ENCODE results near the gene ARV1.

GRCh38 chr1:231001892-231002291, 23.0 kb downstream of the ARV1 start:
- TF ChIP-seq GATA2 (IDR thresholded peaks at IDR 0.05; ENCODE audit: low read depth, low read length) (no peak), GATA3 (IDR thresholded peaks at IDR 0.05; ENCODE audit: low read depth, low read length) (no peak)
